Neutrophil (primary cell): ENCODE results near the gene PSEN1.

Source experiments
- H3K27ac ChIP-seq: fragments of 200-600 bp; sonication (generic); 2 replicates; pipeline ENCODE4 v1.5.1; 2016; ENCODE audit warnings: mild to moderate bottlenecking, moderate library complexity
- H3K27me3 ChIP-seq: fragments of 200-600 bp; sonication (generic); 2 replicates; pipeline ENCODE4 v1.6.0; 2016; ENCODE audit warnings: mild to moderate bottlenecking
- H3K36me3 ChIP-seq: fragments of 200-600 bp; sonication (generic); 2 replicates; pipeline ENCODE4 v1.5.1; 2017
- H3K4me1 ChIP-seq, 2 experiments: fragments of 200-600 bp in 1 of 2; sonication (generic) in 1 of 2; 1 replicate in 1 of 2; 2 replicates in 1 of 2; pipeline versions ENCODE4 v1.5.1 to v1.6.1; 2013 to 2016; ENCODE audit warnings: low read depth in 1 of 2, low read length in 1 of 2, mild to moderate bottlenecking in 1 of 2, moderate library complexity in 1 of 2; ENCODE audit not compliant: control insufficient read depth in 1 of 2, insufficient read depth in 1 of 2
- H3K4me3 ChIP-seq, 2 experiments: fragments of 200-600 bp in 1 of 2; sonication (generic) in 1 of 2; 1 replicate in 1 of 2; 2 replicates in 1 of 2; pipeline ENCODE4 v1.5.1; 2013 to 2016; ENCODE audit warnings: low read depth in 1 of 2, low read length in 1 of 2, mild to moderate bottlenecking in 1 of 2, moderate library complexity in 1 of 2
- H3K9me3 ChIP-seq: fragments of 200-600 bp; sonication (generic); 2 replicates; pipeline ENCODE4 v1.5.1; 2016
- CTCF ChIP-seq: fragments of 200-600 bp; sonication (generic); IDR thresholded peaks from 2 replicates; pipeline ENCODE4 v1.5.1; 2016; ENCODE audit warnings: antibody characterized with exemption

Gene PSEN1

GRCh38 chr14:73252491-73253322, 116.4 kb downstream of the PSEN1 start:
- Histone ChIP-seq H3K4me3 (no peak overlapping the region), H3K36me3 (no peaks in the 10 kb centered on the region)
- TF ChIP-seq CTCF = no peak

GRCh38 chr14:73253323-73253610, 117.0 kb downstream of the PSEN1 start:
- no peak overlapping the region for H3K4me3 ChIP-seq
- H3K9me3 ChIP-seq = no peaks in the 10 kb centered on the region
- H3K36me3 ChIP-seq = no peaks in the 10 kb centered on the region
- no peaks in the 10 kb centered on the region for H3K4me1 ChIP-seq
- H3K27ac ChIP-seq = no peak overlapping the region
- no peak for TF ChIP-seq CTCF
- H3K27me3 ChIP-seq = no peaks in the 10 kb centered on the region

More at GRCh38 chr14:73252491-73253322, 116.4 kb downstream of the PSEN1 start:
- Histone ChIP-seq H3K9me3 (no peaks in the 10 kb centered on the region), H3K27me3 (no peaks in the 10 kb centered on the region), H3K4me1 (no peaks in the 10 kb centered on the region), H3K27ac (no peak overlapping the region)

GRCh38 chr14:73253721-73254120, 117.4 kb downstream of the PSEN1 start:
- H3K9me3 ChIP-seq = no peaks in the 10 kb centered on the region
- H3K27me3 ChIP-seq = no peaks in the 10 kb centered on the region
- H3K4me1 ChIP-seq = no peaks in the 10 kb centered on the region
- H3K4me3 ChIP-seq = no peak overlapping the region
- TF ChIP-seq CTCF = no peak
- H3K36me3 ChIP-seq = no peaks in the 10 kb centered on the region
- no peak overlapping the region for H3K27ac ChIP-seq

GRCh38 chr14:73254247-73255004, 118.1 kb downstream of the PSEN1 start:
- H3K27me3 ChIP-seq = no peaks in the 10 kb centered on the region
- H3K27ac ChIP-seq = no peak overlapping the region
- H3K36me3 ChIP-seq = no peaks in the 10 kb centered on the region
- no peak overlapping the region for H3K4me3 ChIP-seq
- no peaks in the 10 kb centered on the region for H3K9me3 ChIP-seq
- H3K4me1 ChIP-seq = no peaks in the 10 kb centered on the region
- no peak for TF ChIP-seq CTCF

GRCh38 chr14:73255005-73255400, 118.7 kb downstream of the PSEN1 start:
- H3K36me3 ChIP-seq = no peaks in the 10 kb centered on the region
- H3K27ac ChIP-seq = no peak overlapping the region
- H3K27me3 ChIP-seq = no peaks in the 10 kb centered on the region
- no peak for TF ChIP-seq CTCF
- H3K4me1 ChIP-seq = no peaks in the 10 kb centered on the region
- no peak overlapping the region for H3K4me3 ChIP-seq
- no peaks in the 10 kb centered on the region for H3K9me3 ChIP-seq
